Measurements from ENCODE around the gene CDKAL1.

The CDKAL1 gene

DNA sequence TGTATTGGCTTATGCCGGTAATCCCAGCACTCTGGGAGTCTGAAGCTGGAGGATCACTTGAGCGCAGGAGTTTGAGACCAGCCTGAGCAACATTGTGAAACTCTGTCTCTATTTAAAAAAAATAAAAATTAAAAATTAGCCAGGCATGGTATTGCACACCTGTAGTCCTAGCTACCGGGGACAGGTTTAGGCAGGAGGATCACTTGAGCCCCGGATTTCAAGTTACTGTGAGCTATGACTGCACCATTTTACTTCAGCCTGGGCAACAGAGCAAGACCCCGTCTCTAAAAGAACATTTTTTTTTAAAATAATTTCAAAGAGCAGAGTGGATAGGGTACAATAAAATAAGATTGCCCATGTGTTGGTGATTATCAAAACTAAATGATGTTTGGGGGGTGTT lies 576.4 kb downstream of the CDKAL1 start:
- in situ Hi-C loops (cut with MboI; ENCODE audit: low sequenced_read_pairs, unreplicated experiment), result no loop called here
- TF ChIP-seq, protein P1, sequence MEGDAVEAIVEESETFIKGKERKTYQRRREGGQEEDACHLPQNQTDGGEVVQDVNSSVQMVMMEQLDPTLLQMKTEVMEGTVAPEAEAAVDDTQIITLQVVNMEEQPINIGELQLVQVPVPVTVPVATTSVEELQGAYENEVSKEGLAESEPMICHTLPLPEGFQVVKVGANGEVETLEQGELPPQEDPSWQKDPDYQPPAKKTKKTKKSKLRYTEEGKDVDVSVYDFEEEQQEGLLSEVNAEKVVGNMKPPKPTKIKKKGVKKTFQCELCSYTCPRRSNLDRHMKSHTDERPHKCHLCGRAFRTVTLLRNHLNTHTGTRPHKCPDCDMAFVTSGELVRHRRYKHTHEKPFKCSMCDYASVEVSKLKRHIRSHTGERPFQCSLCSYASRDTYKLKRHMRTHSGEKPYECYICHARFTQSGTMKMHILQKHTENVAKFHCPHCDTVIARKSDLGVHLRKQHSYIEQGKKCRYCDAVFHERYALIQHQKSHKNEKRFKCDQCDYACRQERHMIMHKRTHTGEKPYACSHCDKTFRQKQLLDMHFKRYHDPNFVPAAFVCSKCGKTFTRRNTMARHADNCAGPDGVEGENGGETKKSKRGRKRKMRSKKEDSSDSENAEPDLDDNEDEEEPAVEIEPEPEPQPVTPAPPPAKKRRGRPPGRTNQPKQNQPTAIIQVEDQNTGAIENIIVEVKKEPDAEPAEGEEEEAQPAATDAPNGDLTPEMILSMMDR (IDR thresholded peaks at IDR 0.05; ENCODE audit: borderline replicate concordance, control extremely low read depth, extremely low read depth, insufficient read depth, missing control alignments), result no peak
- no peak for DNase-seq (ENCODE audit: low spot score)

DNA sequence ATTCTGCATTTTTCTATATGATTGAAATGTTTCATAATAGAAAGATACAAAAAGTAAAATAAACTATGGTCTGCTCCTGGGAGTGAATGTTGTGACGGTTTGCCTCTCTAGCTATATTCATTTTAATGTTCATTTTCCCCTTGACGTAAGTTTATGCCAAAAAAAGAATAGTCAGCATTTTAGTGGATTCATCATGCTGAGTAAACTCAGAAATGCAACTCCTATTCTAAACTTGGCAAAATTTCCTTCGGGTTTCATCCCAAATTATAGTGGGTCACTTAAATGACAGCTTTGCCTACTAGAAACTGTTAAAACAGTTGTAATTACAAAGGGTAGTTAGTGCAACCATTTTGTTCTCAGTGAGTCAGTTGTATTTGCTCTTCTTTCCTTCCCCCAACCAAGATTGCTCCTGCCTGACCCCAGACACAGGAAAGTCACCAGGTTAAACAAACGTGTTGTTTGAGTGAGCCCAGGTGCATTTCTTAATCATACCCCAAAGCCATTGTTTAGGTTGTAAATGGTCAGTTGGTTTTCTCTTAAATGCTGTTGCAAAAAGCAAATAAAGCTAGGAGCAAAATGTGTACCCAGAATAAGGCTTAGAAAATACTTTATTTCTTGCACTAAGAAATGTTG lies 577.0 kb downstream of the CDKAL1 start:
- TF ChIP-seq, protein P1 (IDR thresholded peaks at IDR 0.05; ENCODE audit: borderline replicate concordance, control extremely low read depth, extremely low read depth, insufficient read depth, missing control alignments), result no peak
- in situ Hi-C loops (cut with MboI; ENCODE audit: low sequenced_read_pairs, unreplicated experiment), result no loop called here
- DNase-seq (ENCODE audit: low spot score), result no peak

DNA sequence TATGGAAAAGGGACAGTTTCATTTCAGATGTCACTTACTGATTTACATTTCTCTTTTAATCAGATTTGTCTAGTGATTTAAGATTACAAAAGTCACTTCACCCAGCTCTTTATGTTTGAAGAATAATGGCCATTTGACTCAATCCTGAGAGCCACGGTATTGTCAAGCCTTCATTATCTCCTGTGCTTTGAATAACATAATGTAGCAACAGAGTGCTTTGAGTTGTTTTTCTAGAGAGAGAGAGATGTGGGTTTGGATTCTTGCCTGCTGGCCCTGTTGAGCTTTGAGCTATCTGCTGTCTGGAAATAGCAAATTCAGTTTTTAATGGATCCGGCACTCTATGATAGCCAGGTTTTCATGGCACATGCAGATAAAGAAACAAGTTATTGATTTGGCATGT lies 580.9 kb downstream of the CDKAL1 start:
- TF ChIP-seq, protein P1 (IDR thresholded peaks at IDR 0.05; ENCODE audit: borderline replicate concordance, control extremely low read depth, extremely low read depth, insufficient read depth, missing control alignments), result no peak
- DNase-seq (ENCODE audit: low spot score), result no peak
- in situ Hi-C loops (cut with MboI; ENCODE audit: low sequenced_read_pairs, unreplicated experiment), result no loop called here

DNA sequence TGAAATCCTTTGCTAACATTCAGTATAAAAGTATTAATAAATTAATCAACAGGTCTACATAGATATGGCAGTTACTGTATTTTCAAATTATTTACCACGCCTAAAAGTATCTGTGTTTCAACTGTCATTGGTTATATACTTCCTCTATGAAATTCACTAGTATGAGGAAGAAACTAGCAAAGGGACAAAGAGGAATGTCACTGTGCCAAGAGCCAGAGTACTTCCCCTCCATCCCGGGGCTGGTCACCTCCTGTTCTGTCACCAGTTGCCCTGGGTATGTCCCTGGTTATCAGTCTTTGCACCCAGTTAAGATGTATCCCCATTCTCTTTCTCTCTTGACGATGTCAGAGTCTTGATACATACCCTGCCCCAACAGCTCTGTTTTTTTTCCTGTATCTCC lies 582.5 kb downstream of the CDKAL1 start:
- DNase-seq (ENCODE audit: low spot score), result no peak
- in situ Hi-C loops (cut with MboI; ENCODE audit: low sequenced_read_pairs, unreplicated experiment), result no loop called here

DNA sequence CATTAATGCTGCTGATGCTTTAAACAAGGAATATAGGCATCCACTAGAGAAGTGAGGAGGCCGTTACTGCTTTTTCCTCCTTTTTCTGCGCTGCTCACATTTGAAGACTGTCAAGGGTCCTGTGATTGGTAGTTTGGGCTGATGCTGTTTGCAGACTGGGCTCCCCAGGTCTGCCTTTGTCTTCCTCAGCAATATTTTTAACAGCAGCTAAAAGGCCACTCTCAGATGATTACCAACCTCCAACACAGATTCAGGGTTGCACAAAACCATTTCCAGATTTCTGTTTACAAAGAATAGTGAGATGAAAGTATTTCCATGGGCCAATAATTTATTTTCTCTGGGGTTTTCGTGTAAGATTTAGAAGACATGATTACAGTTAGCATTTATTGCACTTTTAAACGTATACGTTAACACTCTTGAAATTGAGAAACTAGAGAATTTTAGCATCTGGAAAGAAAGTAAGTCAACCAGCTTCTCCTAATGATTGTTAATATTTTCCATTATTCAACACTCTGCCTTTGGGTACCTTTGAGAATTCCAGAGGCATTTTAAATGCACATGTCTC lies 584.0 kb downstream of the CDKAL1 start:
- no peak for DNase-seq (ENCODE audit: low spot score)
- in situ Hi-C loops (cut with MboI; ENCODE audit: low sequenced_read_pairs, unreplicated experiment), result no loop called here
- TF ChIP-seq, protein P1 (IDR thresholded peaks at IDR 0.05; ENCODE audit: borderline replicate concordance, control extremely low read depth, extremely low read depth, insufficient read depth, missing control alignments), result no peak

More for the DNA sequence above, 582.5 kb downstream of the CDKAL1 start:
- TF ChIP-seq, protein P1 (IDR thresholded peaks at IDR 0.05; ENCODE audit: borderline replicate concordance, control extremely low read depth, extremely low read depth, insufficient read depth, missing control alignments), result no peak

DNA sequence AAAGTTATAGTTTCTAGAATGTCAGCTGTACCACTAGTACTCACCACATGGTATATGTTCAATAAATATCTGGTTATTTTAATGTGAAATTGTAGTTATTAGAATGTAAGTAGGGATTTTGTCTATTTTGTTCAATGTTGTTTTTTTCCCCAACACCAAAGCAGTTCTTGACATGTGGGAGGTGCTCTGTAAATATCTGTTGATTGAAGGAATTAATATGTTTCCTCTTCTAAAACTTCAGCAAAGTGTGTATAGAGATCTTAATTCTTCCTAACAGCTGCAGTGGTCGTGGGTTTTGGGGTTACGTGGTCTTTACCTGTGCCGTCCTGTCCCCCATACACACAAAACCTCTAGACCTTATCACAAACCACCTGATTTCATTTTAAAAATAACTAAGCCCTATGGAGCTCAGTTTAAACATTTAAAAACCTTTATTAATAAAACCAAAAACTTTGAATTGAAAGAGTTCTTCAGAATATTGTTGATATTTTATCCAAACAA lies 587.4 kb downstream of the CDKAL1 start:
- no peak for DNase-seq (ENCODE audit: low spot score)
- TF ChIP-seq, protein P1 (IDR thresholded peaks at IDR 0.05; ENCODE audit: borderline replicate concordance, control extremely low read depth, extremely low read depth, insufficient read depth, missing control alignments), result no peak

More for the DNA sequence above, 587.4 kb downstream of the CDKAL1 start:
- in situ Hi-C loops (cut with MboI; ENCODE audit: low sequenced_read_pairs, unreplicated experiment), result no loop called here
